ENCODE measurements around the gene FNBP1L. TPM values are rescaled to one million over a fixed set of nuclear protein-coding genes. Genes with fewer than 3 reads are reported as not detected.
A peak's percentile ranks its signal among the peaks of the same experiment; 100 is the strongest.

Gene FNBP1L
- total and polyA plus RNA-seq, 9 of the 15 experiments (the other 6 are each of a cell fraction or from before 2014, with no cell fraction given) = 1.4 to 6.9 (median 5.9) TPM

DNA sequence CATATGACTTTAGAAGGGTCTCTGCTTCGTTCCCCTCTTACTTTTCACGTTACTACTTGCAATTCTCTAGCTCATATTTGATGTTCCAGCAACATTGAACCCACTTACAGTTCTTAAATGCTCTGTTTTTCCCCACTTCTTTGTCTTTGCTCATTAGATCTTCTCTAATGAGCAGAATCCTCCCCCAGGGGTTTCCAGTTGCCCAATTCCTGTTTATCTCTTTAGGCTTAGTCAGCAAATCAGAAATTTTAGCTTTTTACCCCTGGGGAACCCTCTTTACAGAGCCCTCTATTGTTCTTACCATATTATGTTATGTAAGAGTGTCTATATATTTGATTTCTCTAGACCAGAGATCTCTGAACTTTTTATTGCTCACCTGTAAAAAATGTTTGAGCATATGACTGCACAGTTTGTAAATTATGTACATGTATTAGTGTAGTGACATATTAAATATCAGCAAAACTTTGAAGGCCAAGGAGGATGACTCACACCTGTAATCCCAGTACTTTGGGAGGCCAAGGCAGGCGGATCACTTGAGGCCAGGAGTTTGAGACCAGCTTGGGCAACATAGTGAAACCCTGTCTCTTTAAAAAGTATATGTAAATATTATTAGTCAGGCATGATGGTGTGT lies 71.4 kb downstream of the FNBP1L start (continued):
- TF ChIP-seq RBM17 (IDR thresholded peaks at IDR 0.05; ENCODE audit: borderline replicate concordance, low read depth, low read length) = no peak
- TF ChIP-seq, protein P1, sequence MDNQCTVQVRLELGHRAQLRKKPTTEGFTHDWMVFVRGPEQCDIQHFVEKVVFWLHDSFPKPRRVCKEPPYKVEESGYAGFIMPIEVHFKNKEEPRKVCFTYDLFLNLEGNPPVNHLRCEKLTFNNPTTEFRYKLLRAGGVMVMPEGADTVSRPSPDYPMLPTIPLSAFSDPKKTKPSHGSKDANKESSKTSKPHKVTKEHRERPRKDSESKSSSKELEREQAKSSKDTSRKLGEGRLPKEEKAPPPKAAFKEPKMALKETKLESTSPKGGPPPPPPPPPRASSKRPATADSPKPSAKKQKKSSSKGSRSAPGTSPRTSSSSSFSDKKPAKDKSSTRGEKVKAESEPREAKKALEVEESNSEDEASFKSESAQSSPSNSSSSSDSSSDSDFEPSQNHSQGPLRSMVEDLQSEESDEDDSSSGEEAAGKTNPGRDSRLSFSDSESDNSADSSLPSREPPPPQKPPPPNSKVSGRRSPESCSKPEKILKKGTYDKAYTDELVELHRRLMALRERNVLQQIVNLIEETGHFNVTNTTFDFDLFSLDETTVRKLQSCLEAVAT (IDR thresholded peaks at IDR 0.05) = no peak
- peak; percentile 69 for TF ChIP-seq CEBPB (tag; IDR thresholded peaks at IDR 0.05)
- peak; percentile 90 for TF ChIP-seq C11orf30 (IDR thresholded peaks at IDR 0.05; ENCODE audit: low read depth)
- no peak for TF ChIP-seq POLR3G (IDR thresholded peaks at IDR 0.05; ENCODE audit: extremely low read depth, insufficient read length, insufficient replicate concordance)
- TF ChIP-seq, protein P2, sequence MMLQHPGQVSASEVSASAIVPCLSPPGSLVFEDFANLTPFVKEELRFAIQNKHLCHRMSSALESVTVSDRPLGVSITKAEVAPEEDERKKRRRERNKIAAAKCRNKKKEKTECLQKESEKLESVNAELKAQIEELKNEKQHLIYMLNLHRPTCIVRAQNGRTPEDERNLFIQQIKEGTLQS (IDR thresholded peaks at IDR 0.05) = peak; percentile 64
- TF ChIP-seq, protein P2 (CRISPR knock-in tag; conservative IDR thresholded peaks at IDR 0.05) = no peak
- TF ChIP-seq FOXK2 (conservative IDR thresholded peaks at IDR 0.05 in 1 of 2, IDR thresholded peaks at IDR 0.05 in 1 of 2; ENCODE audit: low read depth in 2 of 2) = peak in 1 of 2 experiments; percentile 32; a peak in 1 of 4 replicates
- no peak for TF ChIP-seq SRSF7 (optimal IDR thresholded peaks at IDR 0.05; ENCODE audit: low read depth, low read length)
- TF ChIP-seq ZC3H8 (IDR thresholded peaks at IDR 0.05) = no peak
- TF ChIP-seq, protein P3, sequence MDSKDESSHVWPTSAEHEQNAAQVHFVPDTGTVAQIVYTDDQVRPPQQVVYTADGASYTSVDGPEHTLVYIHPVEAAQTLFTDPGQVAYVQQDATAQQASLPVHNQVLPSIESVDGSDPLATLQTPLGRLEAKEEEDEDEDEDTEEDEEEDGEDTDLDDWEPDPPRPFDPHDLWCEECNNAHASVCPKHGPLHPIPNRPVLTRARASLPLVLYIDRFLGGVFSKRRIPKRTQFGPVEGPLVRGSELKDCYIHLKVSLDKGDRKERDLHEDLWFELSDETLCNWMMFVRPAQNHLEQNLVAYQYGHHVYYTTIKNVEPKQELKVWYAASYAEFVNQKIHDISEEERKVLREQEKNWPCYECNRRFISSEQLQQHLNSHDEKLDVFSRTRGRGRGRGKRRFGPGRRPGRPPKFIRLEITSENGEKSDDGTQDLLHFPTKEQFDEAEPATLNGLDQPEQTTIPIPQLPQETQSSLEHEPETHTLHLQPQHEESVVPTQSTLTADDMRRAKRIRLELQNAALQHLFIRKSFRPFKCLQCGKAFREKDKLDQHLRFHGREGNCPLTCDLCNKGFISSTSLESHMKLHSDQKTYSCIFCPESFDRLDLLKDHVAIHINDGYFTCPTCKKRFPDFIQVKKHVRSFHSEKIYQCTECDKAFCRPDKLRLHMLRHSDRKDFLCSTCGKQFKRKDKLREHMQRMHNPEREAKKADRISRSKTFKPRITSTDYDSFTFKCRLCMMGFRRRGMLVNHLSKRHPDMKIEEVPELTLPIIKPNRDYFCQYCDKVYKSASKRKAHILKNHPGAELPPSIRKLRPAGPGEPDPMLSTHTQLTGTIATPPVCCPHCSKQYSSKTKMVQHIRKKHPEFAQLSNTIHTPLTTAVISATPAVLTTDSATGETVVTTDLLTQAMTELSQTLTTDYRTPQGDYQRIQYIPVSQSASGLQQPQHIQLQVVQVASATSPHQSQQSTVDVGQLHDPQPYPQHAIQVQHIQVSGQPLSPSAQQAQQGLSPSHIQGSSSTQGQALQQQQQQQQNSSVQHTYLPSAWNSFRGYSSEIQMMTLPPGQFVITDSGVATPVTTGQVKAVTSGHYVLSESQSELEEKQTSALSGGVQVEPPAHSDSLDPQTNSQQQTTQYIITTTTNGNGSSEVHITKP (IDR thresholded peaks at IDR 0.05; ENCODE audit: partially characterized antibody) = peak; percentile 57
